MM.1S (cell line): Measurements from ENCODE around the gene TCHP.

Source experiments
- DNase-seq: peaks from one replicate; pipeline ENCODE4 v3.0.0-alpha.2; 2015
- H2AFZ ChIP-seq: fragments of 300-600 bp; sonication (generic); 2 replicates; pipeline ENCODE4 v1.6.0; 2016; ENCODE audit warnings: antibody characterized with exemption, low read length
- H3F3A ChIP-seq: fragments of 300-600 bp; sonication (generic); 2 replicates; pipeline ENCODE4 v1.6.1; 2016; ENCODE audit warnings: mild to moderate bottlenecking, antibody characterized with exemption, low read length, moderate library complexity, mixed read lengths; ENCODE audit not compliant: insufficient read depth
- H3K27ac ChIP-seq: fragments of 300-600 bp; sonication (generic); 2 replicates; pipeline ENCODE4 v1.5.1; 2016; ENCODE audit warnings: mild to moderate bottlenecking, low read length
- H3K27me3 ChIP-seq: fragments of 300-600 bp; sonication (generic); replicated peaks from 2 replicates; pipeline ENCODE4 v1.6.0; 2016; ENCODE audit warnings: low read length; ENCODE audit not compliant: insufficient read depth
- H3K36me3 ChIP-seq: fragments of 300-600 bp; sonication (generic); replicated peaks from 2 replicates; pipeline ENCODE4 v1.6.1; 2016; ENCODE audit warnings: mild to moderate bottlenecking, low read length, mixed read lengths; ENCODE audit not compliant: insufficient read depth
- H3K4me1 ChIP-seq: fragments of 300-600 bp; sonication (generic); 2 replicates; pipeline ENCODE4 v1.6.1; 2016; ENCODE audit warnings: low read length, mixed read lengths
- H3K4me2 ChIP-seq: fragments of 300-600 bp; sonication (generic); 2 replicates; pipeline ENCODE4 v1.6.0; 2016; ENCODE audit warnings: low read depth, low read length
- H3K4me3 ChIP-seq: fragments of 300-600 bp; sonication (generic); 2 replicates; pipeline ENCODE4 v1.5.1; 2016; ENCODE audit warnings: low read length, mixed read lengths
- H3K79me2 ChIP-seq: fragments of 300-600 bp; sonication (generic); 2 replicates; pipeline ENCODE4 v1.6.1; 2016; ENCODE audit warnings: mixed run types, low read length, mixed read lengths
- H3K9ac ChIP-seq: fragments of 300-600 bp; sonication (generic); 2 replicates; pipeline ENCODE4 v1.6.1; 2016; ENCODE audit warnings: low read length, mixed read lengths
- H3K9me2 ChIP-seq: fragments of 300-600 bp; sonication (generic); replicated peaks from 2 replicates; pipeline ENCODE4 v1.6.1; 2016; ENCODE audit warnings: mild to moderate bottlenecking, low read length, mixed read lengths; ENCODE audit not compliant: insufficient read depth
- H3K9me3 ChIP-seq: fragments of 300-600 bp; sonication (generic); replicated peaks from 2 replicates; pipeline ENCODE4 v1.6.1; 2016; ENCODE audit warnings: mild to moderate bottlenecking, low read length, mixed read lengths; ENCODE audit not compliant: insufficient read depth
- H4K20me1 ChIP-seq: fragments of 300-600 bp; sonication (generic); 2 replicates; pipeline ENCODE4 v1.6.1; 2016; ENCODE audit warnings: mild to moderate bottlenecking, low read length, moderate library complexity, mixed read lengths; ENCODE audit not compliant: insufficient read depth
- CTCF ChIP-seq: fragments of 300-600 bp; sonication (generic); IDR thresholded peaks from 2 replicates; pipeline ENCODE4 v1.5.1; 2016; ENCODE audit warnings: antibody characterized with exemption, low read length, mixed read lengths
- EZH2 ChIP-seq: fragments of 300-600 bp; sonication (generic); optimal IDR thresholded peaks from 2 replicates; pipeline ENCODE3; 2017; ENCODE audit warnings: low read depth, mild to moderate bottlenecking, antibody characterized with exemption, low read length, mixed read lengths
- EZH2phosphoT487 ChIP-seq: fragments of 300-600 bp; sonication (generic); IDR thresholded peaks from 2 replicates; pipeline ENCODE4 v1.6.1; 2018; ENCODE audit warnings: antibody characterized with exemption, low read length

Gene TCHP

GRCh38 chr12:109919456-109919855 is 19.4 kb downstream of the TCHP start:
- no peak overlapping the region for H2AFZ ChIP-seq
- H3K27me3 ChIP-seq = no peaks in the 10 kb centered on the region
- H3K27ac ChIP-seq = no peak overlapping the region
- TF ChIP-seq CTCF = no peak
- H3K9ac ChIP-seq = no peak overlapping the region
- no peak overlapping the region for H3K4me2 ChIP-seq
- no peaks in the 10 kb centered on the region for H3K4me1 ChIP-seq
- no peaks in the 10 kb centered on the region for H3K9me3 ChIP-seq
- no peaks in the 10 kb centered on the region for H3K9me2 ChIP-seq
- no peak overlapping the region for H3K4me3 ChIP-seq
- H3K79me2 ChIP-seq = no peaks in the 10 kb centered on the region
- H4K20me1 ChIP-seq = no peaks in the 10 kb centered on the region
- no peaks in the 10 kb centered on the region for H3K36me3 ChIP-seq
- H3F3A ChIP-seq = no peaks in the 10 kb centered on the region
- no peak for DNase-seq

- H3K4me2 ChIP-seq = no peak overlapping the region
- H2AFZ ChIP-seq = no peak overlapping the region
- H3K9ac ChIP-seq = no peak overlapping the region
- no peaks in the 10 kb centered on the region for H3K4me1 ChIP-seq
- H3K79me2 ChIP-seq = no peaks in the 10 kb centered on the region
- H3K4me3 ChIP-seq = no peak overlapping the region
- no peaks in the 10 kb centered on the region for H4K20me1 ChIP-seq
- no peak overlapping the region for H3K27ac ChIP-seq
- no peak for TF ChIP-seq CTCF
- TF ChIP-seq EZH2phosphoT487 = no peak
- no peak for TF ChIP-seq EZH2
- no peaks in the 10 kb centered on the region for H3K9me3 ChIP-seq
- H3K36me3 ChIP-seq = no peaks in the 10 kb centered on the region
- H3K27me3 ChIP-seq = no peaks in the 10 kb centered on the region
- no peaks in the 10 kb centered on the region for H3F3A ChIP-seq
- H3K9me2 ChIP-seq = no peaks in the 10 kb centered on the region
- no peak for DNase-seq
These were observed 20.2 kb downstream of the TCHP start for GRCh38 chr12:109920261-109920780.

DNA sequence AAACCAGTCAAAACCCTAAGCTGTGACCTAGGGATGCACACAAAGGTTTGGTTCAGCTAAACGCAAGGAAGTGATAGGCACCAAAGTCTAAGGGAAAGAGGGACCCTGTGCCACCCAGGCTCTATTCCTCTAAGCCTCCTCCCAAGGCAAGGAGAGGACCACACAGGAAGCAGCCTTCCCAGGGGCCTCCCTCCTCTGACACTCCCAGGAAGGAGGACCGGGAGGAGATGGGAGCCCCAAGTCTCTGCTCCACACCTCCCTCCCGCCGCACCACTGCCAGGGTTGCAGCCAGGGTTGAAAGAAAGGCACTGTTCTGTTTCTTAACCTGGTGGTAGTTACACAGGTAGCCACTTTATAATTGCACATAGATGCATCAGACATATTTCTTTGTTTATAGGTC is 21.9 kb downstream of the TCHP start:
- no peaks in the 10 kb centered on the region for H4K20me1 ChIP-seq
- no peak overlapping the region for H3K27ac ChIP-seq
- H3K9me2 ChIP-seq = no peaks in the 10 kb centered on the region
- no peak for DNase-seq
- H3K4me2 ChIP-seq = no peak overlapping the region
- no peaks in the 10 kb centered on the region for H3K36me3 ChIP-seq
- H2AFZ ChIP-seq = no peak overlapping the region
- H3K79me2 ChIP-seq = no peaks in the 10 kb centered on the region
- H3K27me3 ChIP-seq = no peaks in the 10 kb centered on the region
- no peaks in the 10 kb centered on the region for H3K4me1 ChIP-seq
- TF ChIP-seq EZH2 (no peak), EZH2phosphoT487 (no peak), CTCF (no peak)
- no peak overlapping the region for H3K4me3 ChIP-seq
- H3K9me3 ChIP-seq = no peaks in the 10 kb centered on the region
- no peaks in the 10 kb centered on the region for H3F3A ChIP-seq
- H3K9ac ChIP-seq = no peak overlapping the region
